ENCODE results near the gene ZNF497. TPM values are rescaled to one million over a fixed set of nuclear protein-coding genes. Genes with fewer than 3 reads are reported as not detected.
"Not testable (repeated sequence)": the region's sequence is repeated elsewhere in the genome, so short reads cannot be mapped to it uniquely, and the experiment has no call there.

ZNF497 gene
- total RNA-seq, 1 donor from 2014 or later, result 3.4 TPM

DNA sequence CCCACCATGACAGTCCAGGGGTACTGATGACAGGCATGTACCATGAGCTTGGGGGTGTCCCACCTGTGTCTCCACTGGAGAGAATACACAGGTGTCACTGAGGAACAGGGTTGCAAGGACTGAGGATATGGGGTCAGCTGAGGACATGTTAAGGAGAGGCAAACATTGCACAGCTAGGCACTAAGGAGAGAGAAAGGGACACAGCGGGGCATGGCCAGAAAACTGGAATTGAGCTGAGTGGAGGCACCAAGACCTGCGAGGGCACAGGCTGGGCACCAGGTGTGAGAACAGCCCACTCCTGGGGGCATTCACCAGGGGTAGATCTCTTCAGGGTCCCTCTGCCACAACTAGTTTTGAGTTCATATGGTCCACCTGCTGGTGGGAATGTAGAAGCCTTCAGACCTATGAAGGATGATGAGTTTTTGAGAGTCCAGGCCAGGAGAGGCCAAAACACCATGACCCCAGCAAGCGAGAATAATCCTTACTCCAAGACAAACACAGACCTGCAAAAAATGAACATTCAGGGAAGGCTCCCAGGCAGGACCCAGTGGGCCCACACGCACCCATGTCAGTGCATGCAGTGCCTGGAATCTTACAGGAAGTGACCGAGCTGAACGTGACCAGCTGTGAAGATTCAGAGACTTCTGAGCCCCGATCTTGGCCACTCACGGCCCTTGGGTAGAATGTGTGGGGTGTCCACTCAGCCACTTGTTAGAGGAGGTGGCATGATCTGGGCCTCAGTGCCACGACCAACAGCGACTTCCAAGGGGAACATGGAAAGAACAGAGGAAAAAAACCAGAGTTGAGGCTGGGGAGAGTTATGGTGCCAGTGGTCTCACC, 44.5 kb upstream of the ZNF497 start:
- DNase-seq (ENCODE audit: extremely low spot score in 2 of 2), result no peak
- Histone ChIP-seq H3K36me3 (no peaks in the 10 kb centered on the region), H3K27ac (peak overlapping the region; percentile 82), H3K4me3 (peak overlapping the region; percentile 63 to 84), H3K4me1 (peaks cover 29% of the 10 kb centered on the region), H3K9me3 (no peaks in the 10 kb centered on the region), H3K27me3 (no peaks in the 10 kb centered on the region)
- intact Hi-C loops (cut with DNase I), result no loop called here
- TF ChIP-seq POLR2AphosphoS5 (IDR thresholded peaks at IDR 0.05; ENCODE audit: insufficient read depth in 1 of 2, low read depth in 1 of 2), result no peak
- TF ChIP-seq, protein P1, sequence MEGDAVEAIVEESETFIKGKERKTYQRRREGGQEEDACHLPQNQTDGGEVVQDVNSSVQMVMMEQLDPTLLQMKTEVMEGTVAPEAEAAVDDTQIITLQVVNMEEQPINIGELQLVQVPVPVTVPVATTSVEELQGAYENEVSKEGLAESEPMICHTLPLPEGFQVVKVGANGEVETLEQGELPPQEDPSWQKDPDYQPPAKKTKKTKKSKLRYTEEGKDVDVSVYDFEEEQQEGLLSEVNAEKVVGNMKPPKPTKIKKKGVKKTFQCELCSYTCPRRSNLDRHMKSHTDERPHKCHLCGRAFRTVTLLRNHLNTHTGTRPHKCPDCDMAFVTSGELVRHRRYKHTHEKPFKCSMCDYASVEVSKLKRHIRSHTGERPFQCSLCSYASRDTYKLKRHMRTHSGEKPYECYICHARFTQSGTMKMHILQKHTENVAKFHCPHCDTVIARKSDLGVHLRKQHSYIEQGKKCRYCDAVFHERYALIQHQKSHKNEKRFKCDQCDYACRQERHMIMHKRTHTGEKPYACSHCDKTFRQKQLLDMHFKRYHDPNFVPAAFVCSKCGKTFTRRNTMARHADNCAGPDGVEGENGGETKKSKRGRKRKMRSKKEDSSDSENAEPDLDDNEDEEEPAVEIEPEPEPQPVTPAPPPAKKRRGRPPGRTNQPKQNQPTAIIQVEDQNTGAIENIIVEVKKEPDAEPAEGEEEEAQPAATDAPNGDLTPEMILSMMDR (IDR thresholded peaks at IDR 0.05), result no peak
- TF ChIP-seq POLR2A (IDR thresholded peaks at IDR 0.05), result no peak

DNA sequence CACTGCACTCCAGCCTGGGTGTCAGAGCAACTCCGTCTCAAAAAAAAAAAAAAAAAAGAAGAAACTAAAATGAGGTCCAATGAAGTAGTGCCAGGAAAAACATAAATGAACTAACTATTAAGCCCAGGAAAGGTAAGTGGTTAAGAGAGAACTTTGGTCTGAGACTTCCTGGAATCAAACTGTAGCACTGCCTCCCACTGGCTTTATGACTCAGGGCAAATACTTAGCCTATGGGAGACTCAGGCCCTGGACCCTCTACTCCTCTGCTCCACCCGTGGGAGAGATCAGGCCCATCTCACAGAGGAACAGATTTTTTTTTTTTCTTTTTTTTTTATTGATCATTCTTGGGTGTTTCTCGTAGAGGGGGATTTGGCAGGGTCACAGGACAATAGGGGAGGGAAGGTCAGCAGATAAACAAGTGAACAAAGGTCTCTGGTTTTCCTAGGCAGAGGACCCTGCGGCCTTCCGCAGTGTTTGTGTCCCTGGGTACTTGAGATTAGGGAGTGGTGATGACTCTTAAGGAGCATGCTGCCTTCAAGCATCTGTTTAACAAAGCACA, 41.4 kb upstream of the ZNF497 start:
- peaks cover 34% of the 10 kb centered on the region for H3K4me1 ChIP-seq
- H3K36me3 ChIP-seq; intact Hi-C loops (cut with DNase I); H3K27me3 ChIP-seq; H3K9me3 ChIP-seq; DNase-seq (ENCODE audit: extremely low spot score in 2 of 2); H3K4me3 ChIP-seq; H3K27ac ChIP-seq: not testable (repeated sequence)

DNA sequence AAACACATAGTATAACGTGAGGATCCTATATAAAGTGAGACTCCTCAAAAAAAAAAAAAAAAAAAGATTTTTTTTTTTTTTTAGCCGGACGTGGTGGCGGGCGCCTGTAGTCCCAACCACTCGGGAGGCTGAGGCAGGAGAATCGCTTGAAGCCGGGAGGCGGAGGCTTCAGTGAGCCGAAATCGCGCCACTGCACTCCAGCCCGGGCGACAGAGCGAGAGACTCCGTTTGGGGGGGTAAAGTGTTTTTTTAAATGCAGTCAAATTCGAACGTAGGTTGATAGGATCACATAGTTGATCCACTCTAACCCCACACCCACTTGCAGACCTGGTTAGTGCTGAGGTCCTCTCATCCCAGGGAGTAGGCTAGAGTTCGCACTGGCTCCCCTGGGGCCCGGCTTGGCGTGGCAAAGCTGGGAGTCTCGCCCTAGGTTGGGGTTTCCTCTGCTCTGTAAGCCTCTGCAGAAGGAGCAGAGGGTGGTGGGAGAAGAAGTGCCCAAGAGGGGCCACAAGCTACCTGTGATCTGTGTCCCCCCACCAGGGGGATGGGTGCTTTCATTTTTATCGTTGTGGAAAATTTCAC, 39.4 kb upstream of the ZNF497 start:
- TF ChIP-seq POLR2AphosphoS5 (IDR thresholded peaks at IDR 0.05; ENCODE audit: insufficient read depth in 1 of 2, low read depth in 1 of 2) (no peak), POLR2A (IDR thresholded peaks at IDR 0.05) (no peak)

DNA sequence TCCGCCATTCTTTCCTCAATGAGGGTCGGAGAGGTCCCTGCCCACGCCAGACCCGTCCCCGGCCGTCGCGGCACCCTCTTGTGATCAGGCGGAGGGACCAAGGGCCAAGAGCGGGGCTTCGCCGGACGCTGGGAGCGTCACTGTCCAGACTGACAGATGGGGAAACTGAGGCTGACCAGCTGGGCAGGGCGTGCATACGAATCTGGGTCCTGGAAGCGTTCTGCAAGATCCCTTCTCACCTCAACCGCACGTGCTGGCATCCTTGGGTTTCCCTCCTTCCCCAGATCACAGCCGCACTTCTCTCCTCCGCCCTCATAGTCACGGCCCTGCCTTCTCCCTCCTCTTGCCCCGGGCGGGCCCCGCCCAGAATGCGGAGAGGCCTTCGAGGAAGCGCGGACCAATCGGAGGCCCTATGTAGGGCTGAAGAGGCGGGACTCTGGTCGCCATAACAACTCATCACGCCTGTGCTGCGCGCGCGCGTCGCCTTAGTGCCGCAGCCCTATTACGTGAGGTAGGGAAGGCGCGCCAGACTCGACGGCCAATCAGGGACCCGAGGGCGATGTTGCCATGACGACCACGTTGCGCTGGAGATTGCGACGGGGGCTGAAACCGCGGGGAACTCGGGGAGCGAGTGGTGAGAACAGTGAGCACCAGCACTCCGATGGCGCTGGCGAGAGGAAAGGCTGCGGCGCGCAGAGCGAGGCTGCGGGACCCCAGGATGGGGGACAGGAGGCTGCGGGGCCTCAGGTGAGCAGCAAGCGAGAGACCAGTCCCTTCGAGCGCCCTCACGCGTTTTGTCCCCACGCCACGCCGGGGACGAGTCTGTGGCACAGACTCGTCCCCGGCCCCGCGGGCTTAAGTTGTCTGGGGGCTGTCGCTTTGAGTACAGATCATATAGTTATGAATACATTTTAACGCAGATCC, 38.6 kb upstream of the ZNF497 start:
- no peaks in the 10 kb centered on the region for H3K27me3 ChIP-seq
- no peaks in the 10 kb centered on the region for H3K36me3 ChIP-seq
- H3K27ac ChIP-seq, result peak overlapping the region; percentile 57
- H3K4me1 ChIP-seq, result peaks cover 29% of the 10 kb centered on the region
- intact Hi-C loops (cut with DNase I), result no loop called here
- H3K9me3 ChIP-seq, result no peaks in the 10 kb centered on the region
- peak; percentile 99 for DNase-seq (ENCODE audit: extremely low spot score in 2 of 2)
- TF ChIP-seq POLR2AphosphoS5 (IDR thresholded peaks at IDR 0.05; ENCODE audit: insufficient read depth in 1 of 2, low read depth in 1 of 2) (peak; percentile 85 to 94), POLR2A (IDR thresholded peaks at IDR 0.05) (peak in 1 of 2 donors; percentile 38)
- TF ChIP-seq, protein P1 (IDR thresholded peaks at IDR 0.05), result no peak
- H3K4me3 ChIP-seq, result peak overlapping the region; percentile 56 to 57

More for the DNA sequence above, 39.4 kb upstream of the ZNF497 start:
- Histone ChIP-seq H3K27me3 (no peaks in the 10 kb centered on the region), H3K4me1 (peaks cover 26% of the 10 kb centered on the region), H3K36me3 (no peaks in the 10 kb centered on the region), H3K27ac (peak overlapping the region; percentile 57), H3K4me3 (peak overlapping the region; percentile 56 to 57), H3K9me3 (no peaks in the 10 kb centered on the region)
- DNase-seq (ENCODE audit: extremely low spot score in 2 of 2), result no peak
- intact Hi-C loops (cut with DNase I), result no loop called here

DNA sequence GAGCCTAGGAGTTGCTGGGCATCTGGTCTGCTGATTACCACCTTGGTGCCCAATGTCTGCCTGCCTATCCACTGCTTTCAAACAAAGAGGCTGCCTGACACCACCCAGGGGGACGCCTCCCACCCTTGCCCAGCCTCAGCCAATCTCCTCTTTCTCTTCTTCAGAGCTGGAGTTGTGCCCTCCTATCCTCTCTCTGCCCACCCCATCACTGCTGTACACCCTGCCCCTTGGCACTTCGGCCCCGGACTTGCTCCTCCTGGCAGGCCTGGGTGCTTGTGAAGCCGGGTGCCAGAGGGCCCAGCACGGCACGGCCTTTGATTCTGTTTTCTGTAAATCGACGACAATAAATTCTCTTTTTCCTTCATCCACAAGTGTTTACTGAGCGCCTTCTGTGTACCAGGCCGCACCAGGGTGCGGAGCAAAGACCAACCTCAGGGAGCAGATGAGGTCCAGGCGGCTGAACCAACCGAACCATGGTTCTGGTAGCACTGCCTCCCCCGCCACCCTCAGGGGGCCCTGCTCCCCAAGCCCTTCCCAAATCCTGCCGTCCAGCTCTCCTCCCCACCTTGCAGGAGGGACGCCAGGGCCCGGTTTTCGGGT, 37.9 kb upstream of the ZNF497 start:
- Histone ChIP-seq H3K27me3 (no peaks in the 10 kb centered on the region), H3K36me3 (no peaks in the 10 kb centered on the region), H3K27ac (no peak overlapping the region), H3K4me3 (peak overlapping the region; percentile 56 to 57), H3K9me3 (no peaks in the 10 kb centered on the region), H3K4me1 (peaks cover 29% of the 10 kb centered on the region)
- intact Hi-C loops (cut with DNase I), result no loop called here
- TF ChIP-seq POLR2AphosphoS5 (IDR thresholded peaks at IDR 0.05; ENCODE audit: insufficient read depth in 1 of 2, low read depth in 1 of 2) (no peak), POLR2A (IDR thresholded peaks at IDR 0.05) (no peak)
- TF ChIP-seq, protein P1 (IDR thresholded peaks at IDR 0.05), result no peak
- no peak for DNase-seq (ENCODE audit: extremely low spot score in 2 of 2)
